Stimulated activated memory B cell treated with anti-CD40 and anti-IgM and Interleukin-4, amounts not matched to agents 10 μg/mL and 1 μg/mL and 100 μg/mL, for 72 hours (primary cell): ENCODE results near the gene PITX3.

ENCODE experiments used
- ATAC-seq: fragments of 150-1000 bp; cut with Tn5 transposase; 2 replicates; pipeline ENCODE4 v1.10.0; 2021
- H3K27ac Mint-ChIP-seq: one replicate; pipeline ENCODE4 v1.8.0; 2022; ENCODE audit warnings: mild to moderate bottlenecking, mixed read lengths
- H3K27me3 Mint-ChIP-seq: one replicate; pipeline ENCODE4 v1.8.0; 2022; ENCODE audit warnings: mixed read lengths
- H3K36me3 Mint-ChIP-seq: one replicate; pipeline ENCODE4 v1.8.0; 2022; ENCODE audit warnings: mixed read lengths
- H3K4me1 Mint-ChIP-seq: one replicate; pipeline ENCODE4 v1.8.0; 2022; ENCODE audit warnings: mixed read lengths
- H3K4me3 Mint-ChIP-seq: one replicate; pipeline ENCODE4 v1.8.0; 2022; ENCODE audit warnings: mild to moderate bottlenecking, moderate library complexity, mixed read lengths
- H3K9me3 Mint-ChIP-seq: one replicate; pipeline ENCODE4 v1.8.0; 2022; ENCODE audit warnings: mixed read lengths

Gene PITX3

GRCh38 chr10:102241032-102241443, 274 bp downstream of the PITX3 start:
- Mint-ChIP-seq H3K27me3 (peaks cover 27% of the 10 kb centered on the region), H3K27ac (no peak overlapping the region), H3K4me1 (peaks cover 26% of the 10 kb centered on the region), H3K4me3 (peak overlapping the region; percentile 25), H3K9me3 (no peaks in the 10 kb centered on the region), H3K36me3 (no peaks in the 10 kb centered on the region)
- no peak for ATAC-seq

- no peak for ATAC-seq
- peaks cover 32% of the 10 kb centered on the region for H3K27me3 Mint-ChIP-seq
- no peak overlapping the region for H3K27ac Mint-ChIP-seq
- H3K4me1 Mint-ChIP-seq: peaks cover 25% of the 10 kb centered on the region
- H3K4me3 Mint-ChIP-seq: peak overlapping the region; percentile 3
- H3K9me3 Mint-ChIP-seq: no peaks in the 10 kb centered on the region
- no peaks in the 10 kb centered on the region for H3K36me3 Mint-ChIP-seq
Observed at GRCh38 chr10:102240467-102241031, 763 bp downstream of the PITX3 start.

GRCh38 chr10:102237711-102238252, 3.5 kb downstream of the PITX3 start:
- Mint-ChIP-seq H3K4me3 (no peak overlapping the region), H3K9me3 (no peaks in the 10 kb centered on the region), H3K27me3 (peaks cover 52% of the 10 kb centered on the region), H3K36me3 (no peaks in the 10 kb centered on the region), H3K4me1 (peaks cover 19% of the 10 kb centered on the region), H3K27ac (no peak overlapping the region)
- no peak for ATAC-seq

- Mint-ChIP-seq H3K4me3 (no peak overlapping the region), H3K27me3 (peaks cover 52% of the 10 kb centered on the region), H3K9me3 (no peaks in the 10 kb centered on the region), H3K4me1 (peaks cover 17% of the 10 kb centered on the region), H3K27ac (peak overlapping the region; percentile 35), H3K36me3 (no peaks in the 10 kb centered on the region)
- ATAC-seq: no peak
Observed at GRCh38 chr10:102236006-102236405, 5.3 kb downstream of the PITX3 start.

GRCh38 chr10:102235598-102235920, 5.8 kb downstream of the PITX3 start:
- Mint-ChIP-seq H3K27ac (peak overlapping the region; percentile 35), H3K36me3 (no peaks in the 10 kb centered on the region), H3K9me3 (no peaks in the 10 kb centered on the region), H3K4me3 (no peak overlapping the region), H3K4me1 (peaks cover 16% of the 10 kb centered on the region), H3K27me3 (peaks cover 52% of the 10 kb centered on the region)
- no peak for ATAC-seq

GRCh38 chr10:102234888-102235597, 6.3 kb downstream of the PITX3 start:
- Mint-ChIP-seq H3K4me3 (no peak overlapping the region), H3K36me3 (no peaks in the 10 kb centered on the region), H3K27me3 (peaks cover 52% of the 10 kb centered on the region), H3K9me3 (no peaks in the 10 kb centered on the region), H3K27ac (no peak overlapping the region), H3K4me1 (peaks cover 18% of the 10 kb centered on the region)
- no peak for ATAC-seq

DNA sequence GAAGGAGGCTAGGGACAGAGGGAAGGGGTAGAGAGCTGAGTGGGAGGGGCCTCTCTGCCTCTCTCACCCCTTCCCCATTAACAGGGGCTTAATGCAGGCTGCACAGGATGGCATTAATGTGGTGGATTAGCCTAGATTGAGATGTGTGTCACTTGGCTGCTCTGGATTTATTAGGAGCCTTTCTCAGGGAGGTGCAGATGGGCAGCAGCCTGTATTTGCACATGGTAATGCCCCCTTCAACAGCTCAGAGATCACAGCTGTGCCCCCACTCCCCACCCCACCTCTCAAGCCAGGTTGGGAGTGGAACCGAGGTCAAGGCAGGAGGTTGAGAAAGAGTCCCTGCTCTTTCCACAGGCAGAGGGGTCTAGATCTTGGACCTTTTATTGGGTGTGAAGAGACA, 7.3 kb downstream of the PITX3 start:
- no peak overlapping the region for H3K4me3 Mint-ChIP-seq

DNA sequence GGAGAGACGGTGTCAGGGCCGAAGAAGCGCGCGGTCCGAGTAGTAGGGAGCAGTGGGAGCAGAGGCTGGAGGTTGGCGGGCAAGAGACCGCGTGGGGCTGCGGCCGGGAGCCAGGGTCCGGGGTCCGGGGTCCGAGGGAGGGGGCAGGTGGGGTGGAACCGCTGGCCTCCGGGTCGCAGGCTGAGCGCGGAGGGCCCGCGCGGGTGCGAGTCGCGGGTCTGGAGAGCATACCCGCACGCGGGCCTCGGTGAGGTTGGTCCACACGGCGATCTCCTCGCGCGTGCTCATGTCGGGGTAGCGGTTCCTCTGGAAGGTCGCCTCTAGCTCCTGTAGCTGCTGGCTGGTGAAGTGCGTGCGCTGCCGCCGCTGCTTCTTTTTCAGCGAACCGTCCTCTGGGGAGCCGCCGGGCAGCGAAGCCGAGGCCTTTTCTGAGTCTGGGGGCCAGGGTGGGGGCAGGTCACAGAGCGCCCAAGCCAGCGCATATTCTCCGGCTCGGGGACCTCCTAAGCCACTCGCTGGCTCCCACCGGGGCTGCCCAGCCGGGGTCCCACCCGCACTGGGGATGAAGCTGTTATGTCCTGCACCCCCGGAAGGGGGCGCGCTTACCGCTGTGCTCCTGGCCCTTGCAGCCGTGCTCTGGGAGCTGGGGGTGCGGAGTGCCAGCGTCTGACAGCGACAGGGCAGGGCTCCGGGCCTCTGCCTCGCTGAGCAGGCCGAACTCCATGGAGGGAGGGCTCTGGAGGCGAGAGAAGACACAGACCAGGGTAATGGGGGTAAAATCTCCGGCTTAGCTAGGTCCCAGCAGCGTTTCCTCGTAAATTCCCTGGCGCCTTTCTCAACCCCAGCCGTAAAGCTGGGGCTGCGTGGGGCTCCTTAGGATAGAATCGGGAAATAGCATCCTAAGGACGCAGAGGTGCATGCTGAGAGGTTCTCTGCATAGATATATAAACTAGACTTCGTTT, 9.7 kb downstream of the PITX3 start:
- peak; percentile 34 for ATAC-seq
- Mint-ChIP-seq H3K36me3 (no peaks in the 10 kb centered on the region), H3K27me3 (peaks cover 86% of the 10 kb centered on the region), H3K4me3 (peak overlapping the region; percentile 68), H3K27ac (no peak overlapping the region), H3K9me3 (no peaks in the 10 kb centered on the region), H3K4me1 (peaks cover 28% of the 10 kb centered on the region)

More for the DNA sequence above, 7.3 kb downstream of the PITX3 start:
- H3K36me3 Mint-ChIP-seq: no peaks in the 10 kb centered on the region
- H3K4me1 Mint-ChIP-seq: peaks cover 22% of the 10 kb centered on the region
- H3K27ac Mint-ChIP-seq: no peak overlapping the region
- H3K27me3 Mint-ChIP-seq: peaks cover 62% of the 10 kb centered on the region
- ATAC-seq: no peak
- H3K9me3 Mint-ChIP-seq: no peaks in the 10 kb centered on the region

GRCh38 chr10:102230861-102231356, 10.4 kb downstream of the PITX3 start:
- Mint-ChIP-seq H3K9me3 (no peaks in the 10 kb centered on the region), H3K4me1 (peaks cover 35% of the 10 kb centered on the region), H3K27me3 (peaks cover 89% of the 10 kb centered on the region), H3K27ac (peak overlapping the region; percentile 30), H3K4me3 (peak overlapping the region; percentile 68), H3K36me3 (no peaks in the 10 kb centered on the region)
- peak; percentile 17 for ATAC-seq

GRCh38 chr10:102230264-102230860, 10.9 kb downstream of the PITX3 start:
- Mint-ChIP-seq H3K27ac (peak overlapping the region; percentile 30), H3K9me3 (no peaks in the 10 kb centered on the region), H3K36me3 (no peaks in the 10 kb centered on the region), H3K4me1 (peaks cover 39% of the 10 kb centered on the region), H3K27me3 (peaks cover 89% of the 10 kb centered on the region), H3K4me3 (peak overlapping the region; percentile 84)
- ATAC-seq: peak; percentile 49

DNA sequence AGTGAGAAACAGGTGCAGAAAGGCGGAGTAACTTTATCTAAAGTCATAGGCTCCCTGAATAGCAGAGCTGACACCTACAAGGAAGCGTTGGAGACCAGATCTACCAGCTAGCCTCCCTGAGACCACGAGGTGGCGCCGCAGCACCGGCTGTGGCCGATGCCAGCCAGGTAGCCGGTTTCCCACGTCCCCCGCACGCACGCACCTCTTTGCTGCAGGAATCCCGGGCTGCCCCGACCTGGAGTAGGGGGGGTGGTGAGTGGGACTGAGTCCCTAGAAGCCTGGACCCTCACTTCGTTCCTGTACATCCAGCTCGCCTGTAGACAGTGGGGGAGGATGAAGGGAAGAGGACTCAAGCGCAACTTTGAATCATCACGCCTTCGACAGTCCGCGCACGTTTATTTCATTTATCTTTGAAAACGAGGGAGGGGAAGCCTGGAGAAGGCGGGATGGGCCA, 11.5 kb downstream of the PITX3 start:
- H3K36me3 Mint-ChIP-seq: no peaks in the 10 kb centered on the region
- ATAC-seq: peak; percentile 80
- H3K4me3 Mint-ChIP-seq: peak overlapping the region; percentile 84
- peaks cover 89% of the 10 kb centered on the region for H3K27me3 Mint-ChIP-seq
- peak overlapping the region; percentile 30 for H3K27ac Mint-ChIP-seq
- H3K4me1 Mint-ChIP-seq: peaks cover 39% of the 10 kb centered on the region
- H3K9me3 Mint-ChIP-seq: no peaks in the 10 kb centered on the region

GRCh38 chr10:102227050-102227449, 14.3 kb downstream of the PITX3 start:
- H3K4me1 Mint-ChIP-seq: peaks cover 39% of the 10 kb centered on the region
- H3K27ac Mint-ChIP-seq: no peak overlapping the region
- no peaks in the 10 kb centered on the region for H3K36me3 Mint-ChIP-seq
- no peak for ATAC-seq
- H3K9me3 Mint-ChIP-seq: no peaks in the 10 kb centered on the region
- H3K27me3 Mint-ChIP-seq: peaks cover 76% of the 10 kb centered on the region
- no peak overlapping the region for H3K4me3 Mint-ChIP-seq

- Mint-ChIP-seq H3K4me1 (peaks cover 34% of the 10 kb centered on the region), H3K27me3 (peaks cover 71% of the 10 kb centered on the region), H3K4me3 (peak overlapping the region; percentile 58), H3K36me3 (no peaks in the 10 kb centered on the region), H3K27ac (no peak overlapping the region), H3K9me3 (no peaks in the 10 kb centered on the region)
- ATAC-seq: no peak
Observed at GRCh38 chr10:102226542-102226870, 14.8 kb downstream of the PITX3 start.

DNA sequence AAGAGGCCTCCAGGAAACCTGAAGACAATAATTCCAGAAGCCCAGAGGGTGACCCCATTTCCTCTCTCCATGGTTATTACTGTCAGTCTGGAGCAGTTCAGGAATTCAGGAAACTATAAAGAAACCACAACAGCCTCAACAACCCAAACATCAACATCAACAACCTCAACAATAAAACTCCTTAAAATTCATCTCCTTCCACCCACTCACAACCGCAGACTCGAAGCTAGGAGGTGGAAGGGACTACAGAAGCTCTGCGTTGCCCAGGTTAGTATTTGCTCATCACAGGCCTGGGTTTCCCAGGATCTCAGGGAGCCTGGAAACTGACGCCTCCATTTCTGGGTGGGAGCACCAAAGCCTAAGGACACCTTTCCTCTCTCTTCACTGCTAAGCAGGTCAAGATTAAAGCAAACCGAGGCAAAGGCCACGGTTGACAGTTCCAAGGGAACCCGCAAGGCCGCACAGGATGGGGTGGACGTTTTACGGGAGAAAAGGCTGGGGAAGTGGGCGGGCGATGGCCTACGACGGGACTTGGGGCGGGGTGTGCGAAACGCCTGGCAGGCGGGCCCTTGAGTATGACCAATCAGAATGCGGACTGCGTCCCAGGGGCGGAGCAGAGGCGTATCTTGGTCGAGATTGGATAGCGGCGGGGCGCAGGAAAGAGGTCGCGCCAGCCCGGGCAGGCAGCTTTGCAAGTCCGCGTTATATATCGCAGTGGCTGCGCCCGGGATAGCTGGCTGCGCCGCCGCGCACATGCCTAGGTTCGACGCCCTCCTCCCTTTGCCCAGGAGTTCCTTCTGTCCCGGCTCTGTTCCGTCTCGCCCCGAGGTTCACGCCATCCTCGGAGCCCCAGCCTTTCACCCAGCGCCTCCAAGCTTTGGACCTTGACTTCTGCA, 15.4 kb downstream of the PITX3 start, which contains the start of gene ELOVL3:
Gene ELOVL3, plus strand, starts transcription at position 654 of the 896 bp plus-strand sequence. CDS start 250 bp downstream, outside the sequence.
- H3K27ac Mint-ChIP-seq: no peak within 1 kb of the TSS
- peak; percentile 93 for ATAC-seq
- H3K36me3 Mint-ChIP-seq: no peaks in the 10 kb centered on the region

More for the DNA sequence above, 15.4 kb downstream of the PITX3 start, which contains the start of gene ELOVL3:
- H3K4me3 Mint-ChIP-seq: peak within 1 kb of the TSS; percentile 58
- peaks cover 65% of the 10 kb centered on the region for H3K27me3 Mint-ChIP-seq
- H3K9me3 Mint-ChIP-seq: no peaks in the 10 kb centered on the region
- H3K4me1 Mint-ChIP-seq: peaks cover 29% of the 10 kb centered on the region
